Right renal pelvis (tissue), 4 donors: ENCODE results near the gene SYDE2. TPM values are rescaled to one million over a fixed set of nuclear protein-coding genes. Genes with fewer than 3 reads are reported as not detected.
"Not testable (repeated sequence)": the region's sequence is repeated elsewhere in the genome, so short reads cannot be mapped to it uniquely, and the experiment has no call there.

Experiments
- DNase-seq, 4 donors: peaks; one replicate each; pipeline ENCODE4 v3.0.0-alpha.2; 2013; ENCODE audit warnings: low read depth in 4 of 4, low spot score in 3 of 4, missing footprints in 1 of 4
- polyA plus RNA-seq, 4 donors: library from polyadenylated mRNA; unstranded; fragments of 120-200 nt; gene quantifications; one replicate each; pipeline ENCODE4 v1.2.1, GENCODE V29; 2013; ENCODE audit not compliant: insufficient read length in 4 of 4

The SYDE2 gene
- polyA plus RNA-seq, 4 donors, result 8.8 to 10.6 (median 9.8) TPM

DNA sequence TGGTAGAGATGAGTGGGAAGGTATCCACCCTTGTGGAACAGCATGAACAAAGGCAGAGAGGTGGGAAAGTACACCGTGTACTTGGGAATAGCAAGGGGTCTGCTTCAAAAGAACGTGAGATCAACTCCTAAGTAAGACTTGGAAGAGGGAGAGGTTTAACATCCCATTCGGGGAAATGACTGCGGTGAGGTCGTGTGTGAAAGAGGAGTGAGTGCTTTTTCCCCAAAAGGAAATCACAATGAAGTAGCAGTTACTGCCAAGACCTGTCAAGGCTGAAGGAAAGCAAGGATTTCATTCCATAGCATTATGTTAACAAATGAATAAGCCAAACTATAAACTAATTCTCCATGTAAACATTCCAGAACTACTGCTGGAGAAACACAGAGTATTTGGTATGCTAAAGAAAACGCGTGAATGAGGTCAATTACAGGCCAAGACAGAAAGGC is 20.0 kb upstream of the SYDE2 start:
- no peak for DNase-seq

DNA sequence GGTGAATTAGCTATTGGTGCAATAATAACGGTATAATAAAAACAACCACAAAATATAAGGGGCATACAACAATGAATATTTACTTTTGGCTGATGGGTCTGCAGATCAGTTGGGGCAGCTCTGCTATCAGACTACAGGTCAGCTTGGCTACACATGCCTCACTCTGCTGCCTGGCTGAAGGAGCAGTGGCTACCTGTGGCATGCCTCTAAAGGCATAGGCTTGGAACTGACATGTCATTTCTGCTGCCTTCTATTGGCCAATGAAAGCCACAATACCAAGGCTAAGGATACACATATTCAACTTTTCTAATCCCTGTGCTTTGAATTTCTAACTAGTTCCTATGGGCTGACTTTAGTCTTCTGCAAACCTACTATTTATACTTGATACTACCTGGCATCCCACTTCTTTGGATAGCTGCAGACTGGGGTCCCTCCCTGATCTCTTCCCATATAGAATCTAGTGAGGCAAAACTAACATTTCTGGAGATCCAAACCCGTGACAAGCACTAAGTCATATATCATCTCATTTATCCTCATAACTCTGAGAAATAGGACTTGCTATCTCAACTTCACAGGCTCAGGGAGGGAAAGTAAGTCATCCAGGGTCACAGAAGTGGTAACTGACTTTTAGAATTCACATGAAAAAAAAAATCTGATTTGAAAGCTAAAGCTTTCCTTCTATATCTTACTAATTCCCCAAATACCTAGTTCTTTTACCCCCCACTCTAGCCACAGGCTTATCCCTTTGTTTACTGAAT is 19.2 kb upstream of the SYDE2 start:
- DNase-seq, result no peak

DNA sequence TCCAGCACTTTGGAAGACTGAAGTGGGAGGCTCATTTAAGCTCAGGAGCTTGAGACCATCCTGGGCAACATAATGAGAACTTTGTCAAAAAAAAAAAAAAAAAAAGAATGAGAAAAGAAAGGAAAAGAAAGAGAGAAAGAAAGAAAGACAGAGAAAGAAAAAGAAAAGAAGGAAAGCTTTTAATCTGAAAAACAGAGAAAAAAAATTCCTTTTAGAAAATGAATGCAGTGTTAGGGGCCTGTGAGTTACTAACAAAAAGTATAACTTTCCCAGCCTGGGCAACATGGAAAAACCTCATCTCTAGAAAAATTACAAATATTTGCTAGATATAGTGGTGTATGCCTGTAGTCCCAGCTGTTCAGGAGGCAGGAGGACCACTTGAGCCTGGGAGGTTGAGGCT is 15.9 kb upstream of the SYDE2 start:
- no peak for DNase-seq

DNA sequence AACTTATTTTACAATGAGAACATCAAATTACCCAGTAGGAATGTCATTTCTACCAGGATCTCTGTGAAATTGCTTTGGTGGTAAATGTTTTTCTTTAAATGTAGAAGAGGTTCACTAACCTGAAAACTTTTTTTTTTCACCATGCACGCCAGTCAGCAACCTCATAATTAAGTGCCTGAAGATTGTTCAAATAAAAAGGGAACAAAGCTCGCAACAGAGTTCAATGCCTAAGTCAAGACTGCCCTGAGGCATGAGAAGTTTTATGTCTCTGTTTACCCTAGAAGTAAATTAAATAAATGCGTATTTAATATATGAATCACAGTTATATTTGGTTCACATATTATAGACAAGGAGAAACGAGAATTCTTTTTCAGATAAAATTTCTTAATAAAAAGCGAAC is 13.8 kb upstream of the SYDE2 start:
- no peak for DNase-seq

DNA sequence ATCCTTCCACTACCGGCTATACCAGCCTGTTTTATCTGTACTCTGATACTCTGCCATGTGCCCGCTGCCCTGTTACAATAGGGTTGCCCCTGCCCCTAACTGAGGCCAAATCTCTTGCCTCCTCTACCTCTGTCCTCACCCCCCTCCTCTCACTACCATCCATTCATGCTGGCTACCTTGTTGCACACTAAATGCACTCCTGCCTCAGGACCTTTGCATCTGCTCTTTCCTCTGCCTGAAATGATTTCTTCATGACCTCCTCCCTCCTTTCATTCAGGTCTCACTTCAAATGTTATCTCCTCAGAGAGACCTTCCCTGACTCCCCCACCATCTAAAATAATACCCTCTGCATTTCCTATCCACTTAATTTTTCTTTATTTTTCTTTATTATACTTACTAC is 7.7 kb upstream of the SYDE2 start:
- DNase-seq, result no peak

DNA sequence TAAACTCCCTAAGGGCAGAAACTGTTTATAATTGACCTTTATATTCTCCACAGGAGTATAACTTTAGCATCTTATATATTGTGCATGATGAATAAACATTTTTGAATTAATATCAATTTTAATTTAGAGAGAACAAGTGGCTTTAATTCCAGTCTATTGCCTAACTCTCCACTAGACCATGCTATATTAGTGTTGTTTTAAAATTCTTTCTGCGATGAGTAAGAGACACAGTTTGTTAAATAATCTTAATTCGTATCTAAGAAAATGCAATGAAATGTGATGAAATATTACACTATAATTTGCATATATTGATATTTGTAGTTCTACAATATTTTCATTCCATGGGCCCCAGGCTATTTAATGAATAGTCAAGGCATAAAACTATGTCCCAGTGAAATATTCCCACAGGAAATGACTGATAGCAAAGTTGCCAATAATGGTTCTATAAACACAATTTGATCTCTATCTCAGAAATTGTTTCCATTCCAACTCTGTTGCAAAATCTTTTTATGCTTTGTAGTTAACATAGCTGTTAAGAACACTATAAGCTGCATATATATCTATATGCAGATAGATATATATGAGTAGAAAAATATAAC is 2.9 kb upstream of the SYDE2 start:
- DNase-seq, result no peak

- no peak for DNase-seq
Observed at GRCh38 chr1:85202864-85203255, 2.0 kb upstream of the SYDE2 start.

DNA sequence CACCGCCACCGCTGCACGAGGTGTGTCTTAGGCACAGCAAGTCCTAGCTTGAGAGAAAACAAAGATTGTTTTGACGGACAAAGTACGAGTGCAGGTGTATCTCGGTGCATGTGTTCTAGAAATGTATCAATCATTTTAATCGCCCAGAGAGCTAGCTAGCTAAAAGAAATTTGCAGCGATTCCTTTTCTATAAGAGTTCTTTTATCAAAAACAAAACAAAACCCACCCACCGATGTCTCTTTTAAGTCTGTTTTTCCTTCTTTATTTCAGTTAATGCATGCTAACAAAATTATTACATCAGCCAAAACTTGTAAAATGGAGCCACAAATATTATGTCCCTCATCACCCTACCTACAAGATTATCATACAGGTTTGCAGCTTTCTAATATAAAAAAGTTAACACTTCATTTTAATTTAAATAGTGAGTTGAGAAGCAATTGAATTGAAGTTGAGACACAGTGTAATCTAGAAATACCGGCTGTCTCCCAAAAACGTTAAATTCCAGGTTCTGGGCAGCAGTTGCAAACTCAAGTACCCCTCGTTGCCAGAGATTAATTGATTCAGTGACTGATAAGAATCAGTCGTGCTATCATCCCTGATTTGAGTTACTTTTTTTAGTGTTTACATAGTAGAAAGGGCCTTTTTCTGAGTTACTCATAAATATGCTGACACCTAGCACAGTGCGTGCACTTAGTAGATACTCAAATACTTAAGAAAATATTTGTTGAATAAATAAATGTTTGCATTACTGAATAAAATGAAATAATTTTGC is 1.5 kb upstream of the SYDE2 start:
- no peak for DNase-seq

DNA sequence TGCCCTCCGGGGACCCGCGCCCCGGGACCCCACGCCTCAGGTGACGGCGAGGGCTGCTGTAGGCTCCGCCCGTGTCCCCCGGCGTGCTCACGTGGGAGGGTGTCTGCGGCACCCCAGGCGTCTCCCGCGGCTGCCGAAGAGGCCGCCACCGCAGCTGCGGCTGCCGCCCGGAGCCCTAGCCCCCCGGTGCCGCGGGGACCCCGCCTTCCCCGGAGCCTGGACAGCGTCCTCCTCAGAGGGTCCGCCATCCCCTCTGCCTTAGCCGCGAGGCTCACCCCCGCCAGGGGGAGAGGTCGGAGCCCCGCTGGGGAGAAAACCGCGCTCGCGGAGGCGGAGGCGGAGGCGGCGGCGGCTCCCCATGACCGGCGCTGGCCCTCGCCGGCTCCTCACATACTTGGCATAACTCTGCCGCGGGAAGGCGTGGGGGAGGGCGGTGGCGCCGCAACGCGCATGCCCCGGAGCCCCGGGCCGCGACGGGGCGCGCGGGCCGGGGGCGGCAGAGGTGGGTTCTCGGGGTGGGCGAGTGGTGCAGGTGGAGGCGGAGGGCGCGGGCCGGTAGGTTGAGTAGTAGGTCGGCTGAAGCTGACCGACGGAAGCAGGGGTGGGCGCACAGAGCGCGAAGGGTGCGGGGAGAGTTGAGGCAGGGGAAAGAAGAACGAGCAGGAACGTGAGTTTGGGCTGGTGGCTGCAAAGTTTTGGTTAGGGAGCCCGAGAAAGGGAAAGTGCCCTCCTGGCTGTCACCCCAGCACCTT is 700 bp upstream of the SYDE2 start:
- peak in 2 of 4 donors; percentile 55 to 61 for DNase-seq

DNA sequence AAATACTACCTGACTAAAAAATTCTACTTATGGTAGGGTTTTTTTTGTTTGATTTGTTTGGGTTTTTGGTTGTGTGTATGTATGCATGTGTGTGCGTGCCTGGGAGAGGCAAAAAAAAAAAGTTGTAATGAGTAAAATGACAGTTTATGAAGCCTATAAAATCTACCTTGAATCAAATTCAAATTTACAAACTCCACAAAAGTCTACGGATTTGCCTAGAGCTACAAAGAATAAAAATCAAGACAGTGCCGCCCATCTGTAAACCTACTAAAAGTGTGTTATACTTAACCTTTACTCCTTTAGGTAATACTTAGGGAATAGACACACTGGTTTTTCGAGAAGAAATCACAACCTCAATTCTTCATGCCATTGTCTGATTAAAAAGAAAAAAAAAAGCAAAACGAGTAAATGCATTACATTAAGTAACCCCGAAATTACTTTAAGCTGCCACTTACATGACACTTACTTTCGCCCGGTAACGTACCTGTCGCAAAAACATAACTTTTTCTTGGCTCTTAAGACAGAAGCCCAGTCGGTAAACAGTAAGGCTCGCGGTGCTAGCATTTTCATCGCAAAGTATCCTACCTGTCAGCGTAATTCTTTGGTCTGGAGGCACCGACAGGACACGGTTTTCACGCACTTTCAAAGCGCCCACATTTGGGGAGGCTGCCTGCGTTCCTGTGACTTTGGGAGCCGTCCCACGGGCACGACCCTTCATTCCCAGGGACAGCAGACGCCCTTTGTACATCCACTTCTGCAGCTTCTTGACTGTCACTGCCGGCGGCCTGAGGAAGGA is 951 bp downstream of the SYDE2 start:
- peak in 1 of 4 donors; percentile 26 for DNase-seq

- DNase-seq, result no peak
Observed at GRCh38 chr1:85198864-85199263, 2.0 kb downstream of the SYDE2 start.

DNA sequence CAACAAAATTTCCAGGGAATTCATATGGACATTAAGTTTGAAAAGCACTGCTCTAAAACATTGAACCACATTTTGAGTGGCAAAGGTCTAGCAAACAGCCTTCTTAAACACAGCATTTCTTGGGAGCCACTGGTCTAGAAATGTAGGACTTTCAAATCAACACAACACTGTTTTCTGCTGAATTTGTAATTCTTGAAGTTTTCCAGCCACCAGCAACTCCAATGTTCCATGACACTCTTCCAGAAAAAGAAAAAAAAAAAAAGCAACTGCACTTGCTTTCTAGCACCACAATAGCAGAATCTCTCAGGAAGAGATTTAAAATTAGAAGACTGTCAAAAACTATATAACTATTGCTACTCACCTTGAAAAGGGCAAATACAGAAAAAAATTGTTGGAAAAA is 4.5 kb downstream of the SYDE2 start:
- DNase-seq, result no peak

GRCh38 chr1:85195703-85196102 is 5.1 kb downstream of the SYDE2 start:
- DNase-seq, result no peak

GRCh38 chr1:85192129-85192528 is 8.7 kb downstream of the SYDE2 start:
- not testable (repeated sequence) for DNase-seq

- DNase-seq, result no peak
Observed at GRCh38 chr1:85189120-85189519, 11.7 kb downstream of the SYDE2 start.

DNA sequence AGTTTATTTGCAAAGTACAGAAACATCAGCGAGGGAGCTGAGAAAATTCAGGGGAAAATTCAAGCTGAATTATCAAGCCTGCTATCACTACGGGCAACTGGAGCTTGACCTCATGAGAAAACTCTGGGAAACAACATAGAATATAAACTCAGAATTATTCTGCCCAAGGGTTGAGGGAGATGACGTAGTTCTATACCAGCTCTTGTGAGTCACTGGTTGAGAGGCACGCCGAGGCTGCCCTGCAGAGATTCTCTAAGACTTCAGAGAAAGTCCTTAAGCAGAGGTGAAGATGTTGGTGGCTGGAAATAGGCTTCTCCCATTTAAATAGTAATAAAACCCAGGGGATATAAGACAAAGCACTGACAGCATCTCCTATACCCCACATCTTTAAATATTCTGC is 12.3 kb downstream of the SYDE2 start:
- DNase-seq, result peak in 1 of 4 donors; percentile 6

GRCh38 chr1:85187021-85187420 is 13.8 kb downstream of the SYDE2 start:
- not testable (repeated sequence) for DNase-seq

DNA sequence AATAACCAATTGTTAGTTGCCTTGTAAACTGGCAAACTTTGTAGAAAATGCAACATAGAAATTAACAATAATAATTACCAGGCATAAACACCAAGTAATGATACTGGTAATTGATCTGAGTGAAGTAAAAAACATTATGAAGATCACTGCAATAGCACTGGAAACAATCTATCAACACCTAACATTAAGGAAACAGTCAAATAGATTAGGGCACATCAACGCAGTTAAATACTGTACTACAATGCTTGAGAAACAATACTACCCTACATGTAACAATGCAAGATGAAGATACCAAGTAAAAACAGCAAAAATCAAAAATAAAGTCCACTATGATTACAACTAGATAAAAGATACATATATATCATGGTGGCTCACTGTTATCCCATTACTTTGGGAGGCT is 16.6 kb downstream of the SYDE2 start:
- DNase-seq, result no peak

- no peak for DNase-seq
Observed at GRCh38 chr1:85182700-85183099, 18.1 kb downstream of the SYDE2 start.

DNA sequence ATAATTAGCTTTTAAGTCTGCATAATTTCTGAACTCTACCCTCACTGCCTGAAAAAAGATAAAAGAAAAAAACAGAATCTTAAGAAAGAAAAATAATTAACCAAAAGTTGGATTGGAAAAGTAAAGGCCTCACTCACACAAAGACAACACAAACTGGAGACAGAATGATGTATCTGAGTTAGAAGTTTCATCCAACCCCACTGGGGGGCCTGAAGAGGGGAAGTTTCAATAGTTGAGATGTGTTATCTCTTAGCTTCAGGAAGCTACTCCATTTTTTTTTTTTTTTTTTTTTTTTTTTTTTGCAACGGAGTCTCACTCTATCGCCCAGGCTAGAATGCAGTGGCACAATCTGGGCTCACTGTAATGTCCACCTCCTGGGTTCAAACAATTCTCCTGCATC is 19.9 kb downstream of the SYDE2 start:
- DNase-seq, result no peak
